Measurements from ENCODE around the gene STAT6.

- TF ChIP-seq CTCF (IDR thresholded peaks at IDR 0.05 in 2 of 3, conservative IDR thresholded peaks at IDR 0.05 in 1 of 3; ENCODE audit: control insufficient read depth in 2 of 3, extremely low read depth in 1 of 3, insufficient read depth in 1 of 3, low read depth in 3 of 3, low read length in 3 of 3) = no peak
- TF ChIP-seq POLR2AphosphoS5 (IDR thresholded peaks at IDR 0.05; ENCODE audit: low read length) = no peak
- TF ChIP-seq RAD21 (IDR thresholded peaks at IDR 0.05; ENCODE audit: insufficient read depth, low read depth, low read length) = no peak
- TF ChIP-seq FOS (IDR thresholded peaks at IDR 0.05; ENCODE audit: borderline replicate concordance, extremely low read depth, insufficient read length) = no peak
- no peak for TF ChIP-seq RBBP5 (conservative IDR thresholded peaks at IDR 0.05)
- no peak for TF ChIP-seq EP300 (IDR thresholded peaks at IDR 0.05; ENCODE audit: borderline replicate concordance in 1 of 2, control insufficient read depth in 1 of 2, low read depth in 2 of 2, low read length in 2 of 2)
- TF ChIP-seq TCF7 (IDR thresholded peaks at IDR 0.05; ENCODE audit: borderline replicate concordance) = no peak
Observed at GRCh38 chr12:57149245-57149900, 38.2 kb upstream of the STAT6 start.
